LNCaP clone FGC (cell line): Measurements from ENCODE around the gene MEX3A.

Source experiments
- DNase-seq: peaks from one replicate; pipeline ENCODE4 v3.0.0-alpha.2; 2011; ENCODE audit warnings: low read depth
- H3K4me3 ChIP-seq: 2 replicates; pipeline ENCODE4 v1.5.1; 2011; ENCODE audit warnings: mild to moderate bottlenecking, low read depth, low read length, control low read depth
- CTCF ChIP-seq: IDR thresholded peaks from 2 replicates; pipeline ENCODE4 v1.5.1; 2012; ENCODE audit warnings: mild to moderate bottlenecking; ENCODE audit not compliant: control insufficient read depth, insufficient read depth; ENCODE audit errors: extremely low read depth

MEX3A gene

GRCh38 chr1:156070548-156070947, 11.7 kb downstream of the MEX3A start:
- H3K4me3 ChIP-seq: no peak overlapping the region
- TF ChIP-seq CTCF: no peak
- no peak for DNase-seq

GRCh38 chr1:156069490-156070455, 12.5 kb downstream of the MEX3A start:
- no peak overlapping the region for H3K4me3 ChIP-seq
- TF ChIP-seq CTCF: no peak
- DNase-seq: no peak

- DNase-seq: no peak
- H3K4me3 ChIP-seq: no peak overlapping the region
- no peak for TF ChIP-seq CTCF
These were observed 15.0 kb downstream of the MEX3A start for GRCh38 chr1:156067262-156067661.

GRCh38 chr1:156065871-156066270, 16.4 kb downstream of the MEX3A start:
- no peak for TF ChIP-seq CTCF
- H3K4me3 ChIP-seq: no peak overlapping the region

GRCh38 chr1:156065212-156065611, 17.1 kb downstream of the MEX3A start:
- DNase-seq: no peak
- no peak for TF ChIP-seq CTCF
- H3K4me3 ChIP-seq: no peak overlapping the region

More at GRCh38 chr1:156065871-156066270, 16.4 kb downstream of the MEX3A start:
- no peak for DNase-seq

GRCh38 chr1:156064615-156065014, 17.6 kb downstream of the MEX3A start:
- no peak overlapping the region for H3K4me3 ChIP-seq
- no peak for TF ChIP-seq CTCF
- no peak for DNase-seq

GRCh38 chr1:156063997-156064285, 18.3 kb downstream of the MEX3A start:
- no peak for TF ChIP-seq CTCF
- no peak for DNase-seq
- H3K4me3 ChIP-seq: no peak overlapping the region
